ENCODE measurements around the gene HAL.
"Not testable (repeated sequence)": the region's sequence is repeated elsewhere in the genome, so short reads cannot be mapped to it uniquely, and the experiment has no call there.

The HAL gene

GRCh38 chr12:95972832-95973456 lies 23.2 kb downstream of the HAL start:
- DNase-seq = no peak

GRCh38 chr12:95970905-95971304 lies 25.2 kb downstream of the HAL start:
- no peak for DNase-seq

GRCh38 chr12:95969116-95969515 lies 27.0 kb downstream of the HAL start:
- DNase-seq = not testable (repeated sequence)

- DNase-seq = no peak
Observed at GRCh38 chr12:95967301-95967700, 28.8 kb downstream of the HAL start.

- no peak for DNase-seq
Observed at GRCh38 chr12:95966287-95966870, 29.8 kb downstream of the HAL start.

GRCh38 chr12:95963096-95963495 lies 33.0 kb downstream of the HAL start:
- no peak for DNase-seq

GRCh38 chr12:95962222-95962621 lies 33.9 kb downstream of the HAL start:
- DNase-seq = no peak

- DNase-seq = no peak
Observed at GRCh38 chr12:95960241-95960640, 35.9 kb downstream of the HAL start.

- peak; percentile 41 for DNase-seq
Observed at GRCh38 chr12:95959107-95959506, 37.0 kb downstream of the HAL start.

GRCh38 chr12:95956557-95957145 lies 39.5 kb downstream of the HAL start:
- no peak for DNase-seq

GRCh38 chr12:95955549-95956159 lies 40.5 kb downstream of the HAL start:
- DNase-seq = no peak

GRCh38 chr12:95953000-95953399 lies 43.1 kb downstream of the HAL start:
- DNase-seq = no peak

GRCh38 chr12:95951515-95951914 lies 44.6 kb downstream of the HAL start:
- DNase-seq = peak; percentile 61

- DNase-seq = no peak
Observed at GRCh38 chr12:95949477-95950206, 46.5 kb downstream of the HAL start.

GRCh38 chr12:95944108-95944704 lies 51.9 kb downstream of the HAL start:
- DNase-seq = no peak

GRCh38 chr12:95943330-95943842 lies 52.8 kb downstream of the HAL start, which contains the start of gene AMDHD1:
AMDHD1 (plus strand) TSS chr12:95943331; CDS start chr12:95943399, 68 bp downstream.
- peak; percentile 30 for DNase-seq

- peak; percentile 12 for DNase-seq
Observed at GRCh38 chr12:95942524-95943329, 53.4 kb downstream of the HAL start, which contains the start of gene CCDC38. CCDC38 (minus strand) TSS chr12:95942614; CDS start chr12:95936509, 6,105 bp downstream.

- DNase-seq = no peak
Observed at GRCh38 chr12:95942101-95942523, 54.0 kb downstream of the HAL start.

- DNase-seq = no peak
Observed at GRCh38 chr12:95940514-95940913, 55.6 kb downstream of the HAL start.

Measured in NCI-H2029 (cell line).